SKM-1 treated with dmso at 0.1 percent for 144 hours (cell line): ENCODE measurements around the gene SCARB1.

Experiments used
- DNase-seq: peaks from one replicate; lab custom pipeline; 2025; ENCODE audit not compliant: unreplicated experiment; lab: John Stamatoyannopoulos, UW

The SCARB1 gene

DNA sequence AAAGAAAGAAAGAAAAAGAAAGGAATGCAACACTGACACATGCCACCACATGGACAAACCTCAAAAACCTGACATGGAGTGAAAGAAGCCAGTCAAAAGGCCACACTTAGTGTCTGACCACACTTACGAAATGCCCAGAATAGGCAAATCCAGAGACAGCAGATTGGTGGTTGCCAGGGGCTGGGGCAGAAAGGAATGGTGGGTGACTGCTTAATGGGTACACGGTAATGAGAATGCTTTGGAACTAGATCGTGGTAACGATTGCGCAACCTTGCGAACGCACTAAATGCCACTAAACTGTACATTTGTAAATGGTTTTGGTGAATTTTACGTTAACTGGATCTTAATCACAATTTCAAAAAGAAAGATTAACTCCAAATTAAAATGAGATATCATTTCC lies 39.5 kb downstream of the SCARB1 start:
- DNase-seq = no peak

DNA sequence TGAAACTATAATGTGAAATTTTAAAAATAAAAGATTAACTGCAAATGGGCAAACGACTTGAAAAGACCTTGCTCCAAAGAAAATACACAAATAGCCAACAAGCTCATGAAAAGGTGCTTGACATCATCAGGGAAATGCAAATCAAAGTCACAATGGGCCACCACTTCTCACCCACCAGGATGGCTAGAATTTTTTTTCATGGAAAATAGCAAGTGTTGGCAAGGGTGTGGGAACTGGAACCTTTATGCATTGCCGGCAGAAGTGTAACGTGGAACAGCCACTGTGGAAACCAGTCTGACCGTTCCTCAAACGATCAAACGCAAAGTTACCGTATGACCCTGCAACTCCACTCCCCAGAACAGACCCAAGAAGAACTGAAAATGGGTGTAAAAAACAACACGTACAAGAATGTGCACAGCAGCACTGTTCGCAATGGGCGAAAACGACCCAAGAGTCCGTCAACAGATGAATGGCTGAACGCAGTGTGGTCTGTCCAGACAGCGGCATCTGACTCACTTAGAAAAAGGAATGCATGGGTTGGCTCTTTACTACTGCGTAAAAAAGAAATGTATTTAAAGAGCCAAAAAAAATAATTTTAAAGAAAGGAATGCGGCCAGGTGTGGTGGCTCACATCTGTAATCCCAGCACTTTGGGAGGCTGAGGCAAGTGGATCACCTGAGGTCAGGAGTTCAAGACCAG lies 40.2 kb downstream of the SCARB1 start:
- DNase-seq = no peak

DNA sequence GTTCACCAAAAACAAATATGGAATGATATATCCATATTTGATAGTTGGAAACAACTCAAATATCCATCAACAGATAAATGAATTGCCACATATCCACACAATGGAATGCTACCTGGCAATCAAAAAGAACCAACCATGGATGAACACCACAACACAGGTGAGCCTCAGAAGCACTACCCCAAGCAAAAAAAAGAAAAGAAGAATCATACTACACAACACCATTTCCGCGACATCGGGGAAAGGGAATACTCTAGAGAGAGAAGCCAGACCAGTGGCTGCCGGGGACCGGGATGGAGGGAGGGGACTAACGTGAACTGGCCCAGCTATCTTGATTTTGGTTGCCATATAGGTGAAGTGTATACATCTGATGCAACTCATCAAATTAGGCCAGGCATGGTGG lies 41.4 kb downstream of the SCARB1 start:
- no peak for DNase-seq

DNA sequence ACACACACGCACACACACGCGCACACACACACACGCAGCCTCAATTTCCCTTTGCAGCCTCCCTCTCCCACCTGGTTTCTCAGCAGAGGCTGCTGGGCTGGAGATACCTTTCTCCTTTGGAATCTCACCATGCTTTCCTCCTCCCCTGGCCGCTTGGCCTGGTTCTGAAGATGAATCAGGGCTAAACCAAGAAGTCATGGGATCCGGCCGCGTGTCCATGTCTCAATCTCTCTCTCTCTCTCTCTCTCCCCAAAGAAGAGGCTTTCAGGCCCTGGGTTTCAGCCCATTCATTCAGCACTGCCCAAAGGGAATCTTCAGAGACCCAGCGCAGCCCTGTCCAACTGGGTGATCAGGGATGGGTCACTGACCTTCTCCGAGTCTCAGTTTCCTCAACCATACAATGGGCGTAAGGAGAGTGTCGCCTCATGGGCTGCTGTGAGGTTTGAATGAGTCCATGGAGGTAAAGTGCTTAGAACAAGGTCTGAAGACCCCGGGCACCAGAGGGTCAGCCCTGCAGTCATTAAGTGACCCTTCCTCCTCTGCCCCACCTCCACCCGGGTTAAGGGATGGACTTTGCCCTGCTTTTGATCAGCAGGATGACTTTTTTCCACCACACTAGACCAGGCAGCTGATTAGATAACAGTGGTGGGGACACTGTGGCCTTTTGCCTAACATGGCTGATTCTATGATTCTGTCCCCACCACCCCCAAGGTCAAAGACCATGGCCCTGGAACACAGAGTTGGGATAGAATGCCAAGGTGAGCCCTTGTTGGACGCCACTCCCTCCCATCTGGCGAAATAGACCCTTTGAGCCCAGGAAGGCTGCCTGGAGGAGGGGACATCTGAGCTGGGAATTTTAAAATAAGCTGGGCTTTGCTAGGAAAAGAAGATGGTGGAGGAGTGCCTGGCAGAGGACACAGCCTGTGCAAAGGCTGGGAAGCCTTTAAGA lies 42.1 kb downstream of the SCARB1 start:
- DNase-seq = no peak

DNA sequence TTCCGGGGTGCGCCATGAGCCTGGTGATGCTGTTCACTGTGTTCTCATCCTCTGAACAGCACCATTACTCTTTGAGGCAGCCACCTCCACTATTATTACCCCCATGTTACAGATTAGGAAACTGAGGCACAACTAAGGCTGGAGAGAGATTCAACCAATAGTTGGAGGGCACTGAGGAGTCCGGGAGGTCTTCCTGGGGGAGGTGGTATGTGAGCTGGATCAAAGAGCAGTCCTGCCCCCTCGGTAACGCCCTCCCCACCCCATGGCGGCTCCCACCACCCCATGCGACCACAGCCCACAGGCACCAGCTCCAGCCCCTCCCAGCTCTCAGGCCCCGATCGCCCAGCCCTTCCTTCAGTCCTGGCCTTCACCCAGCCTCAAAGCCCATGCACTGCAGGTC lies 43.5 kb downstream of the SCARB1 start:
- DNase-seq = no peak

DNA sequence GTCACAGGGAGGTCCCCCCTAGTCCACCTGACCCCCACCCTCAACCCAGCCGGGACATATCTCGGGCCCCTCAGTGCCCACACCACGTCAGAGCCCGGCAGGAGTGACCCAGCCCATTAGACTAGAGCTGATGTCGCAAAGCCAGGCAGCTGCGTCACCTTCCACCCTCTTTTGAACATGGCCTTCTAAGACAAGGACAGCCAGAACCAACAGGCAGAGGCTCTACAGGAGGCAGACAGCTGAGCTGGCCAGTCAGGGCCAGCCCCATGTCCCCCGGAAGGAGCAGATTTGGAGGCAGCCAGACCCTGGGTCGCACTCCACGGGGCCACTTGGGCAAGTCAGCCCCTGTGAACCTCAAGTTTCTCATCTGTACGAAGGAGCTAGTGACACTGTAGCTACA lies 44.1 kb downstream of the SCARB1 start:
- no peak for DNase-seq

DNA sequence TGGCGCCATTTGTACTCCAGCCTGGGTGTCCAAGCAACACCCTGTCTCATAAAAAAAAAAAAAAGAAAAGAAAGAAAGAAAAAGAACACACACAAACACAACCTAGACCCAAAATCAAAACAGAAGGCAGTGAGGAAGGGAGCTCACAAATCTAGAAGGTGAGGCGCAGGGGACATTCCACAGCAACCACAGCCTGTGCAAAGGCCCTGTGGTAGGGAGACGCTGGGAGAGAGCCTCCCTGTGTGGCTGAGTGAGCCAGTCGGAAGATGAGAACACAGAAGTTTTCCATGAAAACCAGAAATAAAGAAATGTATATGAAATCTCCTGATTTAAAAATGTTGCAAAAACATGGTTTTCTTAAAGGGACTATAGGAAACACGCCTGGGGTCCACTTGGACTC lies 44.6 kb downstream of the SCARB1 start:
- DNase-seq = no peak

DNA sequence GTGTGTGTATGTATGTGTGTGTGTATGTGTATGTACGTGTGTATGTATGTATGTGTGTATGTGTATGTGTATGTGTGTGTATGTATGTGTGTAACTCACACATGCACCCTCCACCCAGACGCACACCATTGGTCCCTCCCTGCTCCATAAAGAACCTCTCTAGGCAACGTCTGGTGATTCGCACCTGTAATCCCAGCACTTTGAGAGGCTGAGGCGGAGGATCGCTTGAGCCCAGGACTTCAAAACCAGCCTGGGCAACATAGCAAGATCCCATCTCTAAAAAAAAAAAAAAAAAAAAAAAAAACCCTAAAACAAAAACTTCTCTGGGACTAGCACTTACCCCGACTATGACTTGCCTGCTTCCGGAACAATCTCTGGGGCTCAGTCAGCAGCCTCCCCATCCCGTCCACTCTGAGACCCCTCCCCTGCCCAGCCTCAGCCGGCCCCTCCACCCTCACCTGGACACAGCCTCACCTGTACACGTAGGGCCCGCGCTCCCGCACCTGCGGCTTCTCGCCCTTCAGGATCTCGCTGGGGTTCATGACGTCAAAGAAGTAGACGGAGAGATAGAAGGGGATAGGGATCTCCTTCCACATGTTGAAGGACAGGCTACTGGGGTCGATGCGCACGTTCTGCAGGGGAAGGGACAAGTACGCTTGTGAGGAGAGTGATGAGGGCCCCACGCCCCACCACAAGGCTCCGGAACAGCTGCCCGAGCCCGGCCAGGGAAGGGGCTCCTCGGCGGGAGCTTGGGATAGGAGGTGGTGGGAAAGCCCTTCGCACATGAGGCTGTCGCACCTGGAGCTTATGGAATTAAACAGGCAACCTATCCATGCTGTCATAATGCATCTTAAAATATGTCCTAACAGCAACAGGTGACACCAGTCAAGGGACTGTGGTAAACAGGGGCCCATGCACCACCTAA lies 46.3 kb downstream of the SCARB1 start:
- no peak for DNase-seq

DNA sequence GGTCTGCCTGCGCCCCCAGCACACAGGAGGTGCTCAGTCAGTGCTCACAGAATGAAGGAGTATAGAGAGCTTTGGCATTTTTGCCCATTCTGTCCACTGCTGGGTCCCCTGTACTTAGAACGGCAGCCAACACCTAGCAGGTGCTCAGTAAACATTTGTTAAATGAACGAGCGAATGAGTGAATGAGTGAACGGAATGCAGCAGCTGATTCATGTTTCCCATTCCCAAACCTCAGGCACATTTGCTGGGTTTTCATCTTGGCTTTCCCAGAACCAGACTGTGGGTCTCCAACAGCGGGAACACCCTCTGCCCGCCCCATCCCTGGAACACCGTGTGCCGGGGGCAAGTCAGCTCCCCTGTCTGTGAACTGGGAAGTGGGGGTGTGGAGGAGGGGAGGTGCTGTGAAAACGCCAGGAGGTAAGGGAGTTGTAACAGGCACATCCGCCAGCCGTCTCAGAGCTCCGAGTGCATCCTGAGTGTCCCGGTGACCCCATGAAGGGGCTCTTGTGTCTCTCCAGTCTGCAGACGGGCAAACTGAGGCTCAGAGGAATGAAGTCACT lies 47.3 kb downstream of the SCARB1 start:
- no peak for DNase-seq

DNA sequence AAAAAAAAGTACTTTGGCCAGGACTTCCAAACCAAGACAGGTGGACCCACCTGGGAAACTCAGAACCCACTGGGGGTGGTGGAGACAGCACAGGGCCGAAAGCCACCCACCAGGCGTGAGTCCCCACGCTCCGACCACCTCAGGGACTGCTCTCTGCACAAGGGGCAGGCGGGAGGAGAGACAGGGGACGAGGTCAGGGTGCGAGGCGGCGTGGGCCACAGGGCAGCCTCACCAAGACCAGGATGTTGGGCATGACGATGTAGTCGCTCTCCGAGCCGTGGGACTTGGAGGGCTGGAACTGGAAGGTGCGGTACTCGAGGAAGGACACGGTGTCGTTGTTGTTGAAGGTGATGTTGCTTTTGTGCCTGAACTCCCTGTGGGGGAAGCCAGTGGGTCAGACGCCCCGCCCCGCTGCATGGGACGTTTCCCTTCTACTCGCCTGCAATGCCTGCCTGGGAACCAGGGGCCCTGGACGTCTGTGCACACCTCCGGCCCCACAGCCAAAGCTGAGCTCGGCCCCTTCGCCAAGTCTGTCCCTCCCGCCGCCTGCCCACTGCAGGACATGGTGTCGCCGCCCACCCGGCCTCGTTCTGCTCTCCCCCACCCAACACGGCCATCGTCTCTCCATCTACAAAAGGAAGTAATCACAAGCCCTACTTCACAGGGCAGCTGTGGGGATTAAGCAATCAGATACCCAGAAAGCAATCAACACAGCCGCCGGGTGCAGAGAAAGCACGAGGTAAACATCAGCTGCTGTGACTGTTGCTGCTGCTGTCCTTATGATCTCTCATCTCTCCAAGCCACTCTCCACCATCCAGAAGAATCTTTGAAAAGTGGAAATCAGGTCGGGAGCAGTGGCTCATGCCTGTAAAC lies 48.7 kb downstream of the SCARB1 start:
- DNase-seq = no peak

DNA sequence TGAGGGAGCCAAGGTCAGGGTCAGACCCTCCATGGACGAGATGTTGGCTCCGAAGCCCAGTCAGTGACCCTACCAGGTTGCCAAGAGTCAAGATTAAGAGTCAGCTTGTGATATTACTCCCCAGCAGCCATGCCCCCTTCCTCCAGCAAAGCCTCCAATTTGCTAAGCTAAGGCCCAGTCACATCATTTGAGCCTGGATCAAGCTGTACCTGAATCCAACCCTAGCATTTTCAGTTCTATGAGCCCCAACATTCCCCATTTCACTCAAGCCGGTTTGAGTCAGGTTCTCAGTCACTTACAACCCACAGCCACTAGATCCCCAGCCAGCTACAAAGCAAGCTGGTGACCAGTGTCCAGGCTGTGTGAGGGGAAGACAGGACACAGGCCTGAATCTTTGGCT lies 49.9 kb downstream of the SCARB1 start:
- DNase-seq = no peak

DNA sequence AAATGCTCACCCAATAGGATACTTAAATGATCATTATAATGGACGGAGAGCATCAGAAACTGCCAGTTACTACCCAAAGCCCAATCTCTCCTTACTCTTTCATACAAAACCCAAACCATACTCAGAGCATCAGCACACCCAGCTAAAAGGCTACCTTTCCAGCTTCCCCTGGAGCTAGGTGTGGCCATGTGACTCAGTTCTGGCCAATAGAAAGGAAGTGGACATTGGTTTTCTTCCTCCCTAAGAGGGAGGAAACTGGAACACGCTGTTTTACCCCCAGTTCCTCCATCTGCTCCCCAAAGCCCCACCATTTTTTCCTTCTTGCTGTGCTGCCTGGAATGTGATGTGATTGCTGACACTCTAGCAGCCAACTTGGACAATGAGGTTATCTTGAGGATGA lies 50.7 kb downstream of the SCARB1 start:
- no peak for DNase-seq

DNA sequence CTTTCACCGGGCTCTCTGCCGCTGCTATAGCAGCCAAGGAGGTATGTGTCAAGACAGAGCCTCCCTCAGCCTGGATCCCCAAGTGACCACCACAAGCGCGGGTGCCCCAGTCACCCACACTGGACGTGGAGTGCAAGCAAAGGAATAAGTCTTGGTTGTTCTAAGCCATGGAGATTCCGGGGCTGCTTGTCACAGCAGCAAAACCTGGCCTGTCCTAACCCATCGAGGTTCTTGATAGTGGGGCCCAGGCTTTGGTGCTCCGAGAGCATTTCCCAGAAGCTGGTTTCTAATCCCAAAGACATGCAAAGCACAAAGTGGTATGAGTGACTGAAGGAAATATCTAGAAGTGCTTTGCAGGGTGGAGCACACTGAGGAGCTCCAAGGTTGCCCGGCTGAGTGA lies 51.3 kb downstream of the SCARB1 start:
- DNase-seq = no peak

DNA sequence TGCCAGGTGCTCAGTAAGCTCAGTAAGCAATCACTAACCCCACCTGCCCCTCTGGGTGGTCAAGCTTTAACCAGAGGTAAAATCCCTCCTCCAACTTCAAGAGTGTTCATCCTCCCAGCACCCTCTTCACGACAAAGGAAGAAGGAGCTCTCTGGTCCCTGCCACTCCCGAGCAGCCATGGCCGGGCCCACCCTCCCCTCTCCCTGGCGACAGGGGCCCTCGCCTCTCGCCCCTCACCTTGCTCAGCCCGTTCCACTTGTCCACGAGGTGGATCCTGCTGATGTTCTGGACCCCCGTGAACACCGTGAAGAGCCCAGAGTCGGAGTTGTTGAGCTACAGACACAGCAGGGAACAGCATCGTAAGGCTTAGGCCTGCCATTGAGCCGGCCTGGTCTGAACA lies 52.0 kb downstream of the SCARB1 start:
- no peak for DNase-seq

DNA sequence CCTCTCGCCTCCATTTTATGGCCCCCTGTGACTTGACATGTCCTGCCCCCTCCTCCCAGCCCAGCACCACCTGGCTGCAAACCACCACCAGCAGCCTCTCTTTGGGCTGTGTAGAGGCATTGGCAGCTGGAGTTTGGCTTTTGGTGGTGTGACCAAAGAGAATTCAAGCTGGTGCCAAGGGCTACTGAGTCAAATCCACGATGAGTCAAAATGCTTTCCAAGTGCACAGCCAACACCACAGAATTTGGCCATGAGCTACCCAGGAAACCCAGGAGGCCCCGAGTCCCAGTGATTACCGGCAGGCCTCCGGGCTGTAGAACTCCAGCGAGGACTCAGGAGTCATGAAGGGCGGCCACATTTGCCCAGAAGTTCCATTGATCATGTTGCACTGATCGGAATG lies 53.8 kb downstream of the SCARB1 start:
- no peak for DNase-seq

DNA sequence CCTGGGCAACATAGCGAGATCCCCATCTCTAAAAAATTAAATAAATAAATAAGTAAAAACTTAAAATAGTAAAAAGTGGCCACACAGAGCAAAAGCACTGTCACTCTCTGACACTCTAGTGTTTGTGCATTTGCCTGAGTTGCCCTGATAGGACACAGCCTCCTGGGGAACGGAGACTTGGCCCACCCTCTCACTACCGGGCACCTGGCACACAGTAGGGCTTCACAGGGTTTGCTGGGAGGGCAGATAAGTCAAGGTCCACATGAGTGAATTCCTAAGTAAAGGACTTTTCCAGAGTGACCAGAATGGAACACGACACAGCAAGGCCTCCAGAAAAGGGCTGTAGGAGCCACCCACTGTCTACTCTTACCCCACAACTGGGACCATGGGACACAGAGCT lies 54.3 kb downstream of the SCARB1 start:
- no peak for DNase-seq

DNA sequence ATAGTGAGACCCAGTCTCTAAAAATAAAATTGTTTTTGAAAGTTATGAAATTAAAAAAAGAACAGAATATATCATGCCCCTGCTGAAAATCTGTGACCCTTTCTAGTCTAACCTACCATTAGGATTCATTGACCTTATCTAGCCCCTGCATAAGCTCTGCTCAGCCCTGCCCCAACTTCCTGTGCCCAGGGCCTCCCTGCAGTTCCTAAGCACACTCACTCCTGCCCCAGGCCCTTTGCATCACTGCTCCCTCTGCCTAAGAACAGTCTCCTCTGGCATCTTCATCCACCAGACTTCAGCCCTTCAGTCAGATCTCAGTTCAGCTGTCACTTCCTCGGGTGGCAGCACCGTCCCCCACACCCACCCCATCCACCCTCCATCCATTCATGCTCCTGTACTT lies 55.4 kb downstream of the SCARB1 start:
- DNase-seq = no peak

DNA sequence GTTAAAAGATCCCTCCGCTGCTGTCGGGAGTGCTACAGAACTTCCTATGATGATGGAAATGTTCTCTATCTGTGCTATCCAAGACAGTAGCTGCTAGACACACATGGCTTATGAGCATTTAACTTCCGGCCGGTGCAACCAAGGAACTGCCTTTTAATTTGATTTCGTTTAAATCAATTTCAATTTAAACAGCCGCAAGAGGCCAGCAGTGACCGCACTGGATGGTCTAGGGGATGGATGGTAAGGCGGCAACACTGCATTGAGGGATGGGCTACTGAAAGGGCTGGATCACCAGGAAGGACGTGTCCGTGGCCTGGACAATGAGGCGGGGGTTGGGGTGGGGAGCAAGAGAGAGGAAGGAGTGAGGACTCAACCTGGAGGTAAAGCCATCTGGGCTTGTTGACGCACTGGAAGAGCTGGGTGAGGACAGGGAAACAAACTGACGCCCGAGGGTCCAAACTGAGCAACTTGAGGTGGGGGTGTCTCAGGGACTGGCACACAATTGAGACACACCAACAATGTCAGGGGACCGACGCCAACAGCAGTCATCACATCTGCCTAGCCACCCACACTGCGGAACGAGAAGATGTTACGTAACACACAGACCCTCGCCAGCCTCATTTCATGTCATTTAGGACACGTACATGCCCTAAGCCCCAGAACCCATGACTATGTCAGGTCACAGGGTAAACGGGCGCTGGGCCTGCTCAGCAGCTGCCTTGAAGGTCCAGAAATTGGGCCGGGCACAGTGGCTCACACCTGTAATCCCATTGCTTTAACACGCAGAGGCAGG lies 57.6 kb downstream of the SCARB1 start:
- no peak for DNase-seq

DNA sequence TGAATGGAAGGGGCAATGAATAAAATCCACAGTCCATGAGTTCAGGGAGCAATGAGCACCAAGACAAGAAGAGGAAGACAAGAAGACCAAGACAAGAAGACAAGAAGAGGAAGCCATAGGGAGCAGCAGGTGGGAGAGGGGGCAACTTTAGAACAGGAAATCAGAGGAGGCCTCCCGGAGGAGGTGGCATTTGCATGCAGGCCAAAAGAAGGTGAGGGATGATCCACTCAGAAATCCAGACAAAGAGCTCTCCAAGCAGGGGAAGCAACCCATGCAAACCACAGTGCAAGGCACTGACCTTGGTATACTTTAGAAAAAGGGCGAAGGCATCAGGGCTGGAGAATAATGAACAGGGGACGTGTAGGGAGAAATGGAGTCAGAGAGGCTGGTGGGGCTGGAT lies 58.6 kb downstream of the SCARB1 start:
- no peak for DNase-seq
